ENCODE measurements around the gene PODXL2. TPM values are rescaled to one million over a fixed set of nuclear protein-coding genes. Genes with fewer than 3 reads are reported as not detected.

Gene PODXL2
- total RNA-seq, 1 experiment from 2014 or later, result 15.3 TPM

- no TSS peak for BruUV-seq (replicated peaks)
- intact Hi-C loops (cut with micrococcal nuclease; ENCODE audit: unreplicated experiment), result loop anchor here (2.0 to 10.0 kb wide), 2 partner anchors 133 to 279 kb away; partner anchors contain the start of gene MGLL
- ChIA-PET CTCF (interaction anchor here (2.0 kb wide), 1 partner anchor 117 kb away, joined by 4 read pairs; no protein-coding TSS in a partner anchor), POLR2A (interaction anchor here (0.5 kb wide), 1 partner anchor 9 kb away, joined by 3 read pairs; no protein-coding TSS in a partner anchor)
- Histone ChIP-seq H3K27ac (ENCODE audit: low read length) (no peak overlapping the region), H3K9me3 (ENCODE audit: control insufficient read depth, insufficient read depth, low read depth, low read length) (no peaks in the 10 kb centered on the region), H3K4me1 (ENCODE audit: control insufficient read depth, insufficient read depth, low read length) (no peaks in the 10 kb centered on the region), H3K27me3 (ENCODE audit: control insufficient read depth, insufficient read depth, low read length) (no peaks in the 10 kb centered on the region), H3K4me3 (ENCODE audit: low read depth in 2 of 2, low read length in 2 of 2) (no peak overlapping the region), H3K36me3 (ENCODE audit: control insufficient read depth, insufficient read depth, low read length) (no peaks in the 10 kb centered on the region)
- in situ Hi-C loops (cut with HindIII; ENCODE audit: low pct_unique_long_range_greater_than_20kb, low sequenced_read_pairs), result no loop called here
- ATAC-seq (no peak), DNase-seq (ENCODE audit: low read depth, low spot score) (no peak)
- no peak for TF ChIP-seq POLR2AphosphoS5 (IDR thresholded peaks at IDR 0.05; ENCODE audit: low read depth, low read length)
- TF ChIP-seq TCF7L2 (IDR thresholded peaks at IDR 0.05; ENCODE audit: low read depth, low read length), result no peak
- TF ChIP-seq, protein P1, sequence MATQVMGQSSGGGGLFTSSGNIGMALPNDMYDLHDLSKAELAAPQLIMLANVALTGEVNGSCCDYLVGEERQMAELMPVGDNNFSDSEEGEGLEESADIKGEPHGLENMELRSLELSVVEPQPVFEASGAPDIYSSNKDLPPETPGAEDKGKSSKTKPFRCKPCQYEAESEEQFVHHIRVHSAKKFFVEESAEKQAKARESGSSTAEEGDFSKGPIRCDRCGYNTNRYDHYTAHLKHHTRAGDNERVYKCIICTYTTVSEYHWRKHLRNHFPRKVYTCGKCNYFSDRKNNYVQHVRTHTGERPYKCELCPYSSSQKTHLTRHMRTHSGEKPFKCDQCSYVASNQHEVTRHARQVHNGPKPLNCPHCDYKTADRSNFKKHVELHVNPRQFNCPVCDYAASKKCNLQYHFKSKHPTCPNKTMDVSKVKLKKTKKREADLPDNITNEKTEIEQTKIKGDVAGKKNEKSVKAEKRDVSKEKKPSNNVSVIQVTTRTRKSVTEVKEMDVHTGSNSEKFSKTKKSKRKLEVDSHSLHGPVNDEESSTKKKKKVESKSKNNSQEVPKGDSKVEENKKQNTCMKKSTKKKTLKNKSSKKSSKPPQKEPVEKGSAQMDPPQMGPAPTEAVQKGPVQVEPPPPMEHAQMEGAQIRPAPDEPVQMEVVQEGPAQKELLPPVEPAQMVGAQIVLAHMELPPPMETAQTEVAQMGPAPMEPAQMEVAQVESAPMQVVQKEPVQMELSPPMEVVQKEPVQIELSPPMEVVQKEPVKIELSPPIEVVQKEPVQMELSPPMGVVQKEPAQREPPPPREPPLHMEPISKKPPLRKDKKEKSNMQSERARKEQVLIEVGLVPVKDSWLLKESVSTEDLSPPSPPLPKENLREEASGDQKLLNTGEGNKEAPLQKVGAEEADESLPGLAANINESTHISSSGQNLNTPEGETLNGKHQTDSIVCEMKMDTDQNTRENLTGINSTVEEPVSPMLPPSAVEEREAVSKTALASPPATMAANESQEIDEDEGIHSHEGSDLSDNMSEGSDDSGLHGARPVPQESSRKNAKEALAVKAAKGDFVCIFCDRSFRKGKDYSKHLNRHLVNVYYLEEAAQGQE (IDR thresholded peaks at IDR 0.05; ENCODE audit: insufficient read depth in 1 of 2, low read depth in 2 of 2, low read length in 1 of 2), result no peak
- TF ChIP-seq CTCF (IDR thresholded peaks at IDR 0.05), result no peak
- no peak for TF ChIP-seq SIN3A (IDR thresholded peaks at IDR 0.05; ENCODE audit: borderline replicate concordance, insufficient read depth, low read depth, low read length)
These were observed 63.0 kb downstream of the PODXL2 start for GRCh38 chr3:127691974-127692373.

DNA sequence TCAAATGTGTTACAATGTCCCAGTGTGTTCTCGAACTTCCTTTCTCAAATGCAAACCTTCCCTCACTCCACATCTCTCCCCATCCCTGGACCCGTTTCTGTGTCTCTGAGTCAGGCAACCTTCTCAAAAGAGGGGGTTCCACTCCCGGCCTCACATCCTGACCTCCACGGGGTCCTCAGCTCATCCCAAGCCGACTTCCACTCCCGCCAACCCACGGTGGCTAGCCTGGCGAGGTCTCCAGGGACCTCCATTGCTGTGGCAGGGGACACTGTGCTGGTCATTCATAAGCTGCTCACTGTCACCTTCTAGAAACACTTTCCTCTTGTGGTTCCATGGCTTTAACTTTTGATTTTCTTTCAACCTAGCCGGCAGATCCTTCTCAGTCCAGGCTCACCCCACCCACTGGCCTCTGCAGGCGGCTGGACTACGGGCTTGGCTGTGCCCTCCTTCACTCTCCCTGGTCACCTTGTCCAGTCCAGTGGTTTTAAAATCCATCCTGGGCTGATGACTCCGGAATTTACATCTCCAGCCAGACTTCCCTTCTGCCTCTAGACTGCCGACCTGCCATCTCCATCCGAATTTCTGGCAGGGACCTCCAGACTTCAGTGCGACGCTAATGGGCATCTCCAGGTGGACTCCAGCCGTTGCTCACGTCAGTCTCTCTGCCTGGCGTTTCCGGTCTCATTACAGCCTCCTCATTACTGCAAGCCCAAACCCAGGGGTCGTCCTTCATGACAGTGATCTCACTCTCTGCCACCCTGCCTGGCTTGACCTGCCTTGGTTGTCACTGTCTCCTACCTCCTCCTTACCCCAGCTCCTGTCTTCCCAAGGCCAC is 63.7 kb downstream of the PODXL2 start:
- no peak for DNase-seq (ENCODE audit: low read depth, low spot score)
- no peak for ATAC-seq
- Histone ChIP-seq H3K36me3 (ENCODE audit: control insufficient read depth, insufficient read depth, low read length) (no peaks in the 10 kb centered on the region), H3K4me1 (ENCODE audit: control insufficient read depth, insufficient read depth, low read length) (no peaks in the 10 kb centered on the region), H3K27ac (ENCODE audit: low read length) (no peak overlapping the region), H3K27me3 (ENCODE audit: control insufficient read depth, insufficient read depth, low read length) (no peaks in the 10 kb centered on the region), H3K9me3 (ENCODE audit: control insufficient read depth, insufficient read depth, low read depth, low read length) (no peaks in the 10 kb centered on the region), H3K4me3 (ENCODE audit: low read depth in 2 of 2, low read length in 2 of 2) (no peak overlapping the region)
- intact Hi-C loops (cut with micrococcal nuclease; ENCODE audit: unreplicated experiment), result loop anchor here (10.0 kb wide), 1 partner anchor 132 kb away; the partner anchor contains the start of gene MGLL
- in situ Hi-C loops (cut with HindIII; ENCODE audit: low pct_unique_long_range_greater_than_20kb, low sequenced_read_pairs), result no loop called here
- TF ChIP-seq SIN3A (IDR thresholded peaks at IDR 0.05; ENCODE audit: borderline replicate concordance, insufficient read depth, low read depth, low read length), result no peak
- TF ChIP-seq, protein P1 (IDR thresholded peaks at IDR 0.05; ENCODE audit: insufficient read depth in 1 of 2, low read depth in 2 of 2, low read length in 1 of 2), result no peak
- TF ChIP-seq CTCF (IDR thresholded peaks at IDR 0.05), result no peak
- no peak for TF ChIP-seq POLR2AphosphoS5 (IDR thresholded peaks at IDR 0.05; ENCODE audit: low read depth, low read length)
- TF ChIP-seq TCF7L2 (IDR thresholded peaks at IDR 0.05; ENCODE audit: low read depth, low read length), result no peak
- BruUV-seq (replicated peaks), result no TSS peak
- ChIA-PET CTCF (interaction anchor here (2.0 kb wide), 1 partner anchor 118 kb away, joined by 4 read pairs; no protein-coding TSS in a partner anchor), POLR2A (interaction anchor here (0.5 kb wide), 1 partner anchor 10 kb away, joined by 3 read pairs; no protein-coding TSS in a partner anchor)

Data from Panc1 (cell line).